ENCODE results near the gene DUSP22.

DUSP22 gene

DNA sequence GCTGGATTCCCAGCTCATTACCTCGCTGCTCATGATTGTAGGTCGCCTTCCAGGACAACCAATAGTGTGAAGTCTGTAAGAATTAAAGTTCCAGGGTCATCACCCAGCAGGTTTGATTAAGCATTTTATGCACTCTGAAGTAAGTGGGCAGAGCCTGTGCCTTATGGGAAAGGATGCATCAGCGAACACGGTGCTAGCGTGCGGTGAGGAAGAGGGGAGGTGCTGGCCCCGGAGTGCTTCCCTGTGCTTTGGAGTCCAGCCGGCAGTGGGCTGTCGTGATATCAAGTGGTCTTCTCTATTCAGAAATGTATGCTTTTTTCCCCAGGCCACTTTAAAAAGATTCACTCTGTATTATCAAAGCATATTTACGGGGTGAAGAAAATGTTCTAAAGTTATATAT is 16.0 kb downstream of the DUSP22 start (continued):
- TF ChIP-seq, protein P1, sequence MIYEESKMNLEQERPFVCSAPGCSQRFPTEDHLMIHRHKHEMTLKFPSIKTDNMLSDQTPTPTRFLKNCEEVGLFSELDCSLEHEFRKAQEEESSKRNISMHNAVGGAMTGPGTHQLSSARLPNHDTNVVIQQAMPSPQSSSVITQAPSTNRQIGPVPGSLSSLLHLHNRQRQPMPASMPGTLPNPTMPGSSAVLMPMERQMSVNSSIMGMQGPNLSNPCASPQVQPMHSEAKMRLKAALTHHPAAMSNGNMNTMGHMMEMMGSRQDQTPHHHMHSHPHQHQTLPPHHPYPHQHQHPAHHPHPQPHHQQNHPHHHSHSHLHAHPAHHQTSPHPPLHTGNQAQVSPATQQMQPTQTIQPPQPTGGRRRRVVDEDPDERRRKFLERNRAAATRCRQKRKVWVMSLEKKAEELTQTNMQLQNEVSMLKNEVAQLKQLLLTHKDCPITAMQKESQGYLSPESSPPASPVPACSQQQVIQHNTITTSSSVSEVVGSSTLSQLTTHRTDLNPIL (CRISPR knock-in tag; IDR thresholded peaks at IDR 0.05; ENCODE audit: low read depth): no peak

DNA sequence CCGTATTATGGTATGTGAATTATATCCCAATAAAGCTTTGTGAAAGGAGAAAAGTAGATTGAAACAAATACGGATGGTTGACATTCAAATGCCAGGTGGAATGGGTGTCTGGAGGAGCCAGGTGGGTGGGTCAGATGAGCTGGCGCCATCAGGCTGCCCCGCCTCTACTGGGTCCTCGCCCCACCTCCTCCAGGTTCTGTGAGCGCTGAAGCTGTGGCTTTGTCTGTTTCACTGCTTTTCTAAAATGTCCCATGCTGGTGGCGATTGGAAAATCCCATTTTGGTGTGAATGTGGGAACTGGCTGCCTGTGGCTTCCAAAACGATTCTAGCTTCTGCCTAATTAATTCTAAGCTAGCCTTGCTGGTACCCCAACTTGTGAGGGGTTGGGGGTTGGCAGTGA is 16.5 kb downstream of the DUSP22 start:
- no peak for ATAC-seq
- TF ChIP-seq, protein P2, sequence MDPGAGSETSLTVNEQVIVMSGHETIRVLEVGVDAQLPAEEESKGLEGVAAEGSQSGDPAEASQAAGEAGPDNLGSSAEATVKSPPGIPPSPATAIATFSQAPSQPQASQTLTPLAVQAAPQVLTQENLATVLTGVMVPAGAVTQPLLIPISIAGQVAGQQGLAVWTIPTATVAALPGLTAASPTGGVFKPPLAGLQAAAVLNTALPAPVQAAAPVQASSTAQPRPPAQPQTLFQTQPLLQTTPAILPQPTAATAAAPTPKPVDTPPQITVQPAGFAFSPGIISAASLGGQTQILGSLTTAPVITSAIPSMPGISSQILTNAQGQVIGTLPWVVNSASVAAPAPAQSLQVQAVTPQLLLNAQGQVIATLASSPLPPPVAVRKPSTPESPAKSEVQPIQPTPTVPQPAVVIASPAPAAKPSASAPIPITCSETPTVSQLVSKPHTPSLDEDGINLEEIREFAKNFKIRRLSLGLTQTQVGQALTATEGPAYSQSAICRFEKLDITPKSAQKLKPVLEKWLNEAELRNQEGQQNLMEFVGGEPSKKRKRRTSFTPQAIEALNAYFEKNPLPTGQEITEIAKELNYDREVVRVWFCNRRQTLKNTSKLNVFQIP (CRISPR knock-in tag; IDR thresholded peaks at IDR 0.05; ENCODE audit: borderline replicate concordance, low read depth): no peak
- no peak for TF ChIP-seq GLIS3 (CRISPR knock-in tag; IDR thresholded peaks at IDR 0.05)
- TF ChIP-seq, protein P3, sequence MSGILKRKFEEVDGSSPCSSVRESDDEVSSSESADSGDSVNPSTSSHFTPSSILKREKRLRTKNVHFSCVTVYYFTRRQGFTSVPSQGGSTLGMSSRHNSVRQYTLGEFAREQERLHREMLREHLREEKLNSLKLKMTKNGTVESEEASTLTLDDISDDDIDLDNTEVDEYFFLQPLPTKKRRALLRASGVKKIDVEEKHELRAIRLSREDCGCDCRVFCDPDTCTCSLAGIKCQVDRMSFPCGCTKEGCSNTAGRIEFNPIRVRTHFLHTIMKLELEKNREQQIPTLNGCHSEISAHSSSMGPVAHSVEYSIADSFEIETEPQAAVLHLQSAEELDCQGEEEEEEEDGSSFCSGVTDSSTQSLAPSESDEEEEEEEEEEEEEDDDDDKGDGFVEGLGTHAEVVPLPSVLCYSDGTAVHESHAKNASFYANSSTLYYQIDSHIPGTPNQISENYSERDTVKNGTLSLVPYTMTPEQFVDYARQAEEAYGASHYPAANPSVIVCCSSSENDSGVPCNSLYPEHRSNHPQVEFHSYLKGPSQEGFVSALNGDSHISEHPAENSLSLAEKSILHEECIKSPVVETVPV (CRISPR knock-in tag; IDR thresholded peaks at IDR 0.05): no peak
- TF ChIP-seq ZNF565 (CRISPR knock-in tag; conservative IDR thresholded peaks at IDR 0.05; ENCODE audit: low read depth): no peak
- TF ChIP-seq, protein P1 (CRISPR knock-in tag; IDR thresholded peaks at IDR 0.05; ENCODE audit: low read depth): no peak
- TF ChIP-seq, protein P4, sequence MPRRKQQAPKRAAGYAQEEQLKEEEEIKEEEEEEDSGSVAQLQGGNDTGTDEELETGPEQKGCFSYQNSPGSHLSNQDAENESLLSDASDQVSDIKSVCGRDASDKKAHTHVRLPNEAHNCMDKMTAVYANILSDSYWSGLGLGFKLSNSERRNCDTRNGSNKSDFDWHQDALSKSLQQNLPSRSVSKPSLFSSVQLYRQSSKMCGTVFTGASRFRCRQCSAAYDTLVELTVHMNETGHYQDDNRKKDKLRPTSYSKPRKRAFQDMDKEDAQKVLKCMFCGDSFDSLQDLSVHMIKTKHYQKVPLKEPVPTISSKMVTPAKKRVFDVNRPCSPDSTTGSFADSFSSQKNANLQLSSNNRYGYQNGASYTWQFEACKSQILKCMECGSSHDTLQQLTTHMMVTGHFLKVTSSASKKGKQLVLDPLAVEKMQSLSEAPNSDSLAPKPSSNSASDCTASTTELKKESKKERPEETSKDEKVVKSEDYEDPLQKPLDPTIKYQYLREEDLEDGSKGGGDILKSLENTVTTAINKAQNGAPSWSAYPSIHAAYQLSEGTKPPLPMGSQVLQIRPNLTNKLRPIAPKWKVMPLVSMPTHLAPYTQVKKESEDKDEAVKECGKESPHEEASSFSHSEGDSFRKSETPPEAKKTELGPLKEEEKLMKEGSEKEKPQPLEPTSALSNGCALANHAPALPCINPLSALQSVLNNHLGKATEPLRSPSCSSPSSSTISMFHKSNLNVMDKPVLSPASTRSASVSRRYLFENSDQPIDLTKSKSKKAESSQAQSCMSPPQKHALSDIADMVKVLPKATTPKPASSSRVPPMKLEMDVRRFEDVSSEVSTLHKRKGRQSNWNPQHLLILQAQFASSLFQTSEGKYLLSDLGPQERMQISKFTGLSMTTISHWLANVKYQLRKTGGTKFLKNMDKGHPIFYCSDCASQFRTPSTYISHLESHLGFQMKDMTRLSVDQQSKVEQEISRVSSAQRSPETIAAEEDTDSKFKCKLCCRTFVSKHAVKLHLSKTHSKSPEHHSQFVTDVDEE (CRISPR knock-in tag; IDR thresholded peaks at IDR 0.05): no peak
- no peak for TF ChIP-seq ESRRG (CRISPR knock-in tag; IDR thresholded peaks at IDR 0.05)
- TF ChIP-seq ZFP3 (CRISPR knock-in tag; IDR thresholded peaks at IDR 0.05): no peak
- TF ChIP-seq TOX (CRISPR knock-in tag; IDR thresholded peaks at IDR 0.05; ENCODE audit: borderline replicate concordance): no peak
- no peak for TF ChIP-seq ZNF70 (CRISPR knock-in tag; IDR thresholded peaks at IDR 0.05)
- no peak for TF ChIP-seq ZC3H10 (CRISPR knock-in tag; IDR thresholded peaks at IDR 0.05)
- no peak for TF ChIP-seq ISL1 (CRISPR knock-in tag; IDR thresholded peaks at IDR 0.05)
- TF ChIP-seq ZFP30 (CRISPR knock-in tag; IDR thresholded peaks at IDR 0.05): no peak
- TF ChIP-seq ARNTL (CRISPR knock-in tag; IDR thresholded peaks at IDR 0.05; ENCODE audit: borderline replicate concordance, low read depth): no peak
- no peak for TF ChIP-seq TCF4 (CRISPR knock-in tag; IDR thresholded peaks at IDR 0.05; ENCODE audit: borderline replicate concordance)

DNA sequence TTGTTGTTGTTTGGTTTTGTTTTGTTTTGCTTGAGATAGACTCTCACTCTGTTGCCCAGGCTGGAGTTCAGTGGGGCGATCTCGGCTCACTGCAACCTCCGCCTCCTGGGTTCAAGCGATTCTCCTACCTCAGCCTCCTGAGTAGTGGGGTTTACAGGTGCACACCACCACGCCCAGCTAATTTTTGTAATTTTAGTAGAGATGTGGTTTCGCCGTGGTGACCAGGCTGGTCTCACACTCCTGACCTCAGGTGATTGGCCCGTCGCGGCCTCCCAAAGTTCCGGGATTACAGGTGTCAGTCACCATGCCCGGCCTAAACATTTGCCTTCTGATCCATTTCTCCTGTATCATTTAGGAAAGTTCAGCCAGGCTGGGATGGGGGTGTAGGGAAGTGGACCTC is 17.7 kb downstream of the DUSP22 start:
- TF ChIP-seq ISL1 (CRISPR knock-in tag; IDR thresholded peaks at IDR 0.05): no peak
- no peak for TF ChIP-seq ZNF565 (CRISPR knock-in tag; conservative IDR thresholded peaks at IDR 0.05; ENCODE audit: low read depth)
- TF ChIP-seq TOX (CRISPR knock-in tag; IDR thresholded peaks at IDR 0.05; ENCODE audit: borderline replicate concordance): no peak
- TF ChIP-seq, protein P2 (CRISPR knock-in tag; IDR thresholded peaks at IDR 0.05; ENCODE audit: borderline replicate concordance, low read depth): no peak
- no peak for TF ChIP-seq ZC3H10 (CRISPR knock-in tag; IDR thresholded peaks at IDR 0.05)
- TF ChIP-seq TCF4 (CRISPR knock-in tag; IDR thresholded peaks at IDR 0.05; ENCODE audit: borderline replicate concordance): no peak
- TF ChIP-seq GLIS3 (CRISPR knock-in tag; IDR thresholded peaks at IDR 0.05): no peak
- TF ChIP-seq, protein P5, sequence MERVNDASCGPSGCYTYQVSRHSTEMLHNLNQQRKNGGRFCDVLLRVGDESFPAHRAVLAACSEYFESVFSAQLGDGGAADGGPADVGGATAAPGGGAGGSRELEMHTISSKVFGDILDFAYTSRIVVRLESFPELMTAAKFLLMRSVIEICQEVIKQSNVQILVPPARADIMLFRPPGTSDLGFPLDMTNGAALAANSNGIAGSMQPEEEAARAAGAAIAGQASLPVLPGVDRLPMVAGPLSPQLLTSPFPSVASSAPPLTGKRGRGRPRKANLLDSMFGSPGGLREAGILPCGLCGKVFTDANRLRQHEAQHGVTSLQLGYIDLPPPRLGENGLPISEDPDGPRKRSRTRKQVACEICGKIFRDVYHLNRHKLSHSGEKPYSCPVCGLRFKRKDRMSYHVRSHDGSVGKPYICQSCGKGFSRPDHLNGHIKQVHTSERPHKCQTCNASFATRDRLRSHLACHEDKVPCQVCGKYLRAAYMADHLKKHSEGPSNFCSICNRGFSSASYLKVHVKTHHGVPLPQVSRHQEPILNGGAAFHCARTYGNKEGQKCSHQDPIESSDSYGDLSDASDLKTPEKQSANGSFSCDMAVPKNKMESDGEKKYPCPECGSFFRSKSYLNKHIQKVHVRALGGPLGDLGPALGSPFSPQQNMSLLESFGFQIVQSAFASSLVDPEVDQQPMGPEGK (CRISPR knock-in tag; IDR thresholded peaks at IDR 0.05; ENCODE audit: borderline replicate concordance): no peak
- no peak for TF ChIP-seq SNAI2 (CRISPR knock-in tag; IDR thresholded peaks at IDR 0.05)
- ATAC-seq: no peak
